ENCODE results near the gene TGM2.

Gene TGM2

DNA sequence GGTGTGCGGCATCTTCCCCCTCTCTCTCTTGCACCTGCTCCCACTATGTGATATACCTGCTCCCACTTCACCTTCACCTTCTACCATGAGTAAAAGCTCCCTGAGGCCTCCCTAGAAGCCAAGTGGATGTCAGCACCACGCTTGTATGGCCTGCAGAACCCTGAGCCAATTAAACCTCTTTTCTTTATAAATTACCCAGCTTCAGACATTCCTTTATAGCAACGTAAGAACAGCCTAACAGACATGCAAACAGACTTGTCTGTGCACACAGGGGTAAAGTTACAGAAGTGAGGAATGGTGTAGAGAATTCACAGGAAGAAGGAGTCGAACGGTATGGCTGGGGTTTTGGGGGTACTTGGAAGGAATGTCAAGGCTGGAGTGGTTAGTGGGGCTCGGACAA lies 14.8 kb upstream of the TGM2 start:
- TF ChIP-seq, protein P1, sequence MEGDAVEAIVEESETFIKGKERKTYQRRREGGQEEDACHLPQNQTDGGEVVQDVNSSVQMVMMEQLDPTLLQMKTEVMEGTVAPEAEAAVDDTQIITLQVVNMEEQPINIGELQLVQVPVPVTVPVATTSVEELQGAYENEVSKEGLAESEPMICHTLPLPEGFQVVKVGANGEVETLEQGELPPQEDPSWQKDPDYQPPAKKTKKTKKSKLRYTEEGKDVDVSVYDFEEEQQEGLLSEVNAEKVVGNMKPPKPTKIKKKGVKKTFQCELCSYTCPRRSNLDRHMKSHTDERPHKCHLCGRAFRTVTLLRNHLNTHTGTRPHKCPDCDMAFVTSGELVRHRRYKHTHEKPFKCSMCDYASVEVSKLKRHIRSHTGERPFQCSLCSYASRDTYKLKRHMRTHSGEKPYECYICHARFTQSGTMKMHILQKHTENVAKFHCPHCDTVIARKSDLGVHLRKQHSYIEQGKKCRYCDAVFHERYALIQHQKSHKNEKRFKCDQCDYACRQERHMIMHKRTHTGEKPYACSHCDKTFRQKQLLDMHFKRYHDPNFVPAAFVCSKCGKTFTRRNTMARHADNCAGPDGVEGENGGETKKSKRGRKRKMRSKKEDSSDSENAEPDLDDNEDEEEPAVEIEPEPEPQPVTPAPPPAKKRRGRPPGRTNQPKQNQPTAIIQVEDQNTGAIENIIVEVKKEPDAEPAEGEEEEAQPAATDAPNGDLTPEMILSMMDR (IDR thresholded peaks at IDR 0.05; ENCODE audit: insufficient read depth, low read depth, low read length, missing control alignments), result no peak
- no peak for DNase-seq (ENCODE audit: low read depth)
- H3K4me3 ChIP-seq (ENCODE audit: low read depth, low read length), result no peak overlapping the region

DNA sequence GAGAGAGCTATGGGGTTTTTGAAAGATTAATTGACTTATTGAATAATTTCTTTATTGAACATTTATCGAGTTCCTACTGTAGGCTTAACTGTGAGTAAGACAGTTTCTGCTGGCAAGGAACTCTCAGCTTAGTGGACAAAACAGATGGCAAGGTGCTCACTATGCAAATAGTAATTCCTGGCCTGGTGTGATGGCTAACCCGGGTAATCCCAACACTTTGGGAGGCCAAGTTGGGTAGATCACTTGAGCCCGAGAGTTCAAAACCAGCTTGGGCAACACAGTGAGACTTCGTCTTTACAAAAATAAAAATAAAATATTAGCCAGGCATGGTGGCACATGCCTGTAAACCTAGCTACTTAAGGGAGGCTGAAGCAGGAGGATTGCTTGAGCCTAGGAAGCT lies 13.5 kb upstream of the TGM2 start:
- no peak overlapping the region for H3K4me3 ChIP-seq (ENCODE audit: low read depth, low read length)
- TF ChIP-seq, protein P1 (IDR thresholded peaks at IDR 0.05; ENCODE audit: insufficient read depth, low read depth, low read length, missing control alignments), result no peak
- DNase-seq (ENCODE audit: low read depth), result no peak

DNA sequence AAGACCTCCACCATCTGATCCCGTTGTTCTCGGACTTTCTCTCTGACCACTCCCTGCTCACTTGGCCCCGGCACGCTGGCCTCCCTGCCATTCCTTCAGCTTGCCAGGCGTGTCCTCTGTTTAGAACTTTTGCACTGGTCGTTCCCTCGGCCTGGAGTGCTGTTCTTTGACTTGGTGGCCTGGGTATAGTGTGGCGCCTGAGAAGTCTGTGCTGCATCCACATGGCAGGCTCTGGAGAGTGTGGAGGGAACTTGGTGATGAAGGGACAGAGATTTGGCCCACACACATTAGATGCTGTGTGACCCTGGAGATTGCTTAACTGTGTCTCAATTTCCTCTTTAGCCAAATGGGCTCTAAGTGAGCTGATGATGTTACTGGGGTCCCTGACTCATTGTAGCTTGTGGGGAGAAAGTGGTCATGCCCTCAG lies 13.0 kb upstream of the TGM2 start:
- no peak overlapping the region for H3K4me3 ChIP-seq (ENCODE audit: low read depth, low read length)
- TF ChIP-seq, protein P1 (IDR thresholded peaks at IDR 0.05; ENCODE audit: insufficient read depth, low read depth, low read length, missing control alignments), result no peak
- no peak for DNase-seq (ENCODE audit: low read depth)

DNA sequence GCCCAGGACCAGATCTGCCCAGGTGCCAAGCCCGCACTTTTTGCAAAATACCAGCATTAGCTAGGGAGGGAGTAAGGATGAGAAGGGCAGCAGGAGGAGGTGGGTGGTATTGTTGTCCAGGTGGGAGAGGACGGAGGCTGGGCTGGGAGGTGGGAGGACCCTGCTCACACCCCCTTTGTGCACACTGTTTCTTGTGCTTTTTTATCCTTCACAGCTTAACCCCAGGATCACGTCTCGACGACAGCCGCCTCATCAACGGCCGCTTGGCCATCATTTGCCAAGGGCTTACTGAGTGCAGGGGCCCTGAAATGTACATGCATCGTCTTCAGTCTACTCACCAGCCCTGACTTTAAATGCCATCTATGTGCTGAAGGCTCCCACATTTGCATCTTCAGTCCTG lies 12.1 kb upstream of the TGM2 start:
- H3K4me3 ChIP-seq (ENCODE audit: low read depth, low read length), result no peak overlapping the region
- TF ChIP-seq, protein P1 (IDR thresholded peaks at IDR 0.05; ENCODE audit: insufficient read depth, low read depth, low read length, missing control alignments), result no peak
- no peak for DNase-seq (ENCODE audit: low read depth)

DNA sequence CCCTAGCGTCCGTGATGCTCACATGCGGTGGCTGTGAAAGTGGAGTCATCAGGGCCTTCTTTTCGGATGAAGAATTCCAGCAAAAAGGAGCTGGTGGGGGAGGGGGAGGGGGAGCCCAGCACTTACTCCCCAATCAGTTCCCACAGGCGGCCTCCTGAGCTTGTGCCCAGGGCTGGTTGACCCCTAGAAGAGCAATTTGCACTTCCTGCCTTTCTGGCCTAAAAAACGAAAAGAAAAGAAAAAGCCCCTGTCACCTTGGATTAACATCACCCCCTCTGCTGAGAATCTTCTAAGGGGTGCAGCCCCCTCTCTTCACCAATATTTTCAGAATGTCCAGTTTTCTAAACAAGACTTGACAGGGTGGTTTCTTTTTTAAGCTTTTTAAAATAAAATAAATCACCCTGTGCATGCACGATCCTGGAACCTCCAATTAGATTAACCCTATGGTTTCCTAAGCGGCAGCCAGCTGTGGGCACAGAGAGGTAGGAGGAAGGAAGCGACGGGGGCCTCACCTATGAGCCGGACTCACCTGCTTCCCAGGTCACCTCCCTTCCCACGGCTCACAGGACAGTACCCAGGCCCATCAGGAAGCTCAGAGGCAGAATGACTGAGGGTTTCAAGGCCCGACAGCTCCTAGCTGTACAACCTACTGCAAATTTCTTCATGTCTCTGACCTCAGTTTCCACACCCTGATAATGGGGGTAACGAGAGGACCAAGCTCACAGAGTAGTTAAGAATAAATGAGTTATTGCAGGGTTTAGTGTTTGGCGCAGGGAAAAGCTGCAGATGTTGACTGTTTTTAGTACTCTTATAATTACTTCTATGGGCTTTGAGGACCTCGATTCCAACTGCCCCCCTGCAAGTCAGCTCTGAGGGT lies 10.5 kb upstream of the TGM2 start:
- DNase-seq (ENCODE audit: low read depth), result no peak
- H3K4me3 ChIP-seq (ENCODE audit: low read depth, low read length), result no peak overlapping the region
- TF ChIP-seq, protein P1 (IDR thresholded peaks at IDR 0.05; ENCODE audit: insufficient read depth, low read depth, low read length, missing control alignments), result no peak

DNA sequence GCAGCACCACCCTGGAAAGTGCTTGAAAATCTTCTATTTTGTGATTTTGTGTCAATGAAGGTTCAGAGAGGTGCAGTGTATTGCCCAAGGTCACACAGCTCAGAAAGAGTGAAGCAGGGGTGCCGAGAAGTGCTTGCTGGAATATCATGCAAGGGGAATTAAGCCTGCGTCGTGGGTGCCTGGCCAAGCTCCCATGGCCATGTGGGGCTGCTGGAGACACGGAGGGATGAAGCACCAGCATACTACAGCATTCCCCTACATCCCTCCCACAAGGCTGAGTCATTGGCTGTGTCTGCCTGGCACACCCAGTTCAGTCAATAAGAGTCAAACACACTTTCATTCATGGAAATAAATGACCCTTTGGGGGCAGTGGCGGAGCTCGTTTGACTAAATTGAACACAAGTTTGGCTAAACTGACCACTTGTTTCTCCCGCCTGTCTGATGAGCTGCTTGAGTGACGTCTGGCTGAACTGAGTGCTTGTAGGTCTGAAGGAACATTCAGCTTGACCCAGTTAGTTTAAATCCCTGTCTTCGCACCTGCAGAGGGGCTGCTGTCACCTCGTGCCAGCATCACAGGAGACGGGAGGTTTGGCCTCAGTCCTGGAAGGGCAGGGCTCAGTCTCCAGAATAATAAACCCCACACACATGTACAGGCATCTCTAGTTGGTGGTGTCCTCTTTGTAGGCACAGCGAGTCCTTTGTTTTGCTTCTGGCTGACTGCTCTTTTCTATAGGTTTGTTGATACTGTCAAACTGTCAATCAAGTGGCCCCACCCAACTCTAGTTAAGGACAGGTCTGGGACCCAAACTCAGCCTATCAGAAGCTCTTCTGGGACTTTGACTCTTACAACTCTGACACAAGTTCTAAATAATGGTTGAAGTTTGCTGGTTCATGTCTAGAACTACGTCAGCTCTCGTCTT lies 8.4 kb upstream of the TGM2 start:
- DNase-seq (ENCODE audit: low read depth), result no peak
- no peak overlapping the region for H3K4me3 ChIP-seq (ENCODE audit: low read depth, low read length)
- TF ChIP-seq, protein P1 (IDR thresholded peaks at IDR 0.05; ENCODE audit: insufficient read depth, low read depth, low read length, missing control alignments), result no peak

Measured in GM12865 (cell line).